ENCODE results near the gene PPIE. TPM values are rescaled to one million over a fixed set of nuclear protein-coding genes. Genes with fewer than 3 reads are reported as not detected.
"Not testable (repeated sequence)": the region's sequence is repeated elsewhere in the genome, so short reads cannot be mapped to it uniquely, and the experiment has no call there.

PPIE gene
- total RNA-seq, 1 experiment from 2014 or later, result 45.8 TPM

GRCh38 chr1:39789571-39790110, 51.0 kb downstream of the PPIE start:
- BruUV-seq (replicated peaks), result TSS peak; percentile 54
- TF ChIP-seq CTCF (IDR thresholded peaks at IDR 0.05; ENCODE audit: unreplicated experiment), result no peak
- POLR2A ChIA-PET, result interaction anchor here (0.9 to 1.9 kb wide), 2 partner anchors 50 to 104 kb away, joined by 3 to 7 read pairs; partner anchors contain the start of gene PPIE

GRCh38 chr1:39791838-39792237, 53.2 kb downstream of the PPIE start:
- CTCF ChIA-PET, result no interaction called here
- Mint-ChIP-seq H3K9me3 (ENCODE audit: unreplicated experiment) (no peaks in the 10 kb centered on the region), H3K4me3 (ENCODE audit: unreplicated experiment) (no peak overlapping the region), H3K27ac (ENCODE audit: low read depth, unreplicated experiment) (no peak overlapping the region), H3K36me3 (ENCODE audit: insufficient read depth, unreplicated experiment) (no peaks in the 10 kb centered on the region), H3K27me3 (ENCODE audit: insufficient read depth, unreplicated experiment) (no peaks in the 10 kb centered on the region), H3K4me1 (ENCODE audit: insufficient read depth, unreplicated experiment) (peaks cover 13% of the 10 kb centered on the region)
- intact Hi-C loops (cut with micrococcal nuclease), result no loop called here
- no TSS peak for BruUV-seq (replicated peaks)
- DNase-seq (ENCODE audit: unreplicated experiment), result no peak
- no peak for TF ChIP-seq CTCF (IDR thresholded peaks at IDR 0.05; ENCODE audit: unreplicated experiment)
- POLR2A ChIA-PET, result interaction anchor here (0.7 to 1.1 kb wide), 2 partner anchors 316 to 504 kb away, joined by 3 to 4 read pairs; no protein-coding TSS in a partner anchor

More at GRCh38 chr1:39789571-39790110, 51.0 kb downstream of the PPIE start:
- H3K9me3 Mint-ChIP-seq (ENCODE audit: unreplicated experiment), result no peaks in the 10 kb centered on the region
- peak overlapping the region; percentile 78 for H3K4me3 Mint-ChIP-seq (ENCODE audit: unreplicated experiment)
- H3K36me3 Mint-ChIP-seq (ENCODE audit: insufficient read depth, unreplicated experiment), result no peaks in the 10 kb centered on the region
- CTCF ChIA-PET, result interaction anchor here (0.6 to 0.7 kb wide), 2 partner anchors 195 to 660 kb away, joined by 3 read pairs; no protein-coding TSS in a partner anchor
- H3K27me3 Mint-ChIP-seq (ENCODE audit: insufficient read depth, unreplicated experiment), result no peaks in the 10 kb centered on the region
- H3K4me1 Mint-ChIP-seq (ENCODE audit: insufficient read depth, unreplicated experiment), result peaks cover 13% of the 10 kb centered on the region
- peak overlapping the region; percentile 27 for H3K27ac Mint-ChIP-seq (ENCODE audit: low read depth, unreplicated experiment)
- intact Hi-C loops (cut with micrococcal nuclease), result no loop called here
- no peak for DNase-seq (ENCODE audit: unreplicated experiment)

- Mint-ChIP-seq H3K4me3 (ENCODE audit: unreplicated experiment) (no peak overlapping the region), H3K27ac (ENCODE audit: low read depth, unreplicated experiment) (no peak overlapping the region), H3K27me3 (ENCODE audit: insufficient read depth, unreplicated experiment) (no peaks in the 10 kb centered on the region), H3K9me3 (ENCODE audit: unreplicated experiment) (no peaks in the 10 kb centered on the region), H3K4me1 (ENCODE audit: insufficient read depth, unreplicated experiment) (peaks cover 18% of the 10 kb centered on the region), H3K36me3 (ENCODE audit: insufficient read depth, unreplicated experiment) (no peaks in the 10 kb centered on the region)
- intact Hi-C loops (cut with micrococcal nuclease), result no loop called here
- ChIA-PET POLR2A (no interaction called here), CTCF (interaction anchor here (0.6 kb wide), 1 partner anchor 10 kb away, joined by 3 read pairs; no protein-coding TSS in a partner anchor)
- TF ChIP-seq CTCF (IDR thresholded peaks at IDR 0.05; ENCODE audit: unreplicated experiment), result no peak
- no TSS peak for BruUV-seq (replicated peaks)
- DNase-seq (ENCODE audit: unreplicated experiment), result no peak
Measured at GRCh38 chr1:39795651-39796050, 57.0 kb downstream of the PPIE start.

- H3K4me3 Mint-ChIP-seq (ENCODE audit: unreplicated experiment); intact Hi-C loops (cut with micrococcal nuclease); H3K9me3 Mint-ChIP-seq (ENCODE audit: unreplicated experiment); H3K27me3 Mint-ChIP-seq (ENCODE audit: insufficient read depth, unreplicated experiment); BruUV-seq (replicated peaks); H3K36me3 Mint-ChIP-seq (ENCODE audit: insufficient read depth, unreplicated experiment): not testable (repeated sequence)
- peak; percentile 58 for DNase-seq (ENCODE audit: unreplicated experiment)
- POLR2A ChIA-PET, result interaction anchor here (0.7 to 2.1 kb wide), 6 partner anchors 60 to 241 kb away, joined by 3 to 7 read pairs (median 4); partner anchors contain the start of genes MYCL and PPIE
- CTCF ChIA-PET, result interaction anchor here (0.6 to 2.0 kb wide), 10 partner anchors 17 to 374 kb away, joined by 3 to 8 read pairs (median 4); no protein-coding TSS in a partner anchor
- Mint-ChIP-seq H3K27ac (ENCODE audit: low read depth, unreplicated experiment) (peak overlapping the region; percentile 78), H3K4me1 (ENCODE audit: insufficient read depth, unreplicated experiment) (peaks cover 26% of the 10 kb centered on the region)
Measured at GRCh38 chr1:39798859-39799769, 60.4 kb downstream of the PPIE start.

Measured in MCF 10A (cell line).